NCI-H774 (cell line): Measurements from ENCODE around the gene MTA1.

Experiments
- DNase-seq: peaks from one replicate; lab custom pipeline; 2025; lab: John Stamatoyannopoulos, UW

MTA1 gene

DNA sequence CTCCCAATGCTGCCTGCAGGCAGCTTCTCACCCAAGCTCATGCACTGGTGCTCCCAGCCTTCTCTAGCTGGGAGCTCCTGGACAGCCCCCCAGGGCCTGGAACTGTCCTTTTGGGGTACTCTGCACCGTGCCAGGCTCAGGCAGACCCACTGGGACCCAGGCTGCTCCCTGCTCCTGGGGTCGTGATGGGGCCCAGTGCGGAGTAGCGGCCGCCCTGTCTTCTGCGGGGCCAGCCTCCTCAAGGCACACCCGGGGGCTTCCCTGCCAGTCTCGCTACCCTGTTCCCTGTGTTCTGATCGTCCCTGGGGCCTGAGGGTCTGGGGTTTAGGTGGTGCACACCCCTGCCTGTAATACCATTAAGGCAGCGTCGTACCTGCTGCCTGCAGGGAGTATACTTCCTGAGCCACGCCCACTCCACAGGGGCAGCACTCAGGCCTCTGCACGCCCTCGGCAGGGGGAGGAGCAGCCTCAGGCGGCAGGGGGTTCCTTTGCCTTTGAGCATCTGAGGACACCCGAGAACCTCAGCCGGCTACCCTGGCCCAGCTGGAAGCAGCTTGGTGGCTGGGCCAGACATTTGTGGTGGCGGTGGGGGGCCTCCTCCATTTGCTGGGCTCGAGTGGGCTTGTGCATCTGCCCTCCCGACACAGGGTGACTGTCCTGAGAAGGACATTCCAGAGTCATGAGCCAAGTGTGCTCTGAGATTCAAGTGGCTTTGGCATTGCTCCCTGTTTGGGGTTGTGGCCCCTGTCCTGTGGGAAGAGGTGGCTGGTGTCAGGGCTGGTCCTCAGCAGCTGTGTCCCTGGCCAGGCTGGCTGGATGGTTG, 45.8 kb downstream of the MTA1 start:
- no peak for DNase-seq

DNA sequence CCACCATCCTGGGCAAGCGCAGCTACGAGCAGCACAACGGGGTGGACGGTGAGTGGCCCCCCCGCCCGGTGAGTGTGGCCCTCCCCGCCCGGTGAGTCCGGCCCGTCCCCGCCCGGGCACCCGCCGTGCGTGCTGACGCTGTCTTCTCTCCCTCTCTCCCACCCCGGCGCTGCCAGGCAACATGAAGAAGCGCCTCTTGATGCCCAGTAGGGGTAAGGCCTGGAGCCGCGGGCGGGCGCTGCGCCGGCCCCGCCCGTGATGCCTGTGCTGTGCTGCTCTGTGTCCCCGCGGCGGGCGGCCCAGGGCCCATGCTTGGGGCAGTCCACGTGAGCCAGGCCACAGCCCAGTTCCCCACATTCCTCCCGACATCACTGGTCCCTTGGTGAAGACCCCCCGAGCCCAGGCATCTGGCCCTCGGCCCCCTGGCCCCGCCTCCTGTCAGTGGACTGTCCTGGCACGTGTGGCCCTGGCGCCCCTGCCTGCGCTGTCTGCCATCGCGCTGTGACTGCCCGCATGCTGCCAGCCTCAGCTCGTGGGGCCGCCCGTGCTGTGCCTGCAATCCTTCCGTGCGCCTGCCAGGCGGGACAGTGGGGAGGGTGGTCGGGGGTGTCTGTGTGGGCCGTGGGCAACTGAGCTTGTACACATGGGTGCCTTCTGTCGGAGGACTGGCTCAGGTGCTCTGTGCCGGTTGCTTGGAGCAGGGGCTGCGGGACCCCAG, 47.1 kb downstream of the MTA1 start:
- DNase-seq = no peak

DNA sequence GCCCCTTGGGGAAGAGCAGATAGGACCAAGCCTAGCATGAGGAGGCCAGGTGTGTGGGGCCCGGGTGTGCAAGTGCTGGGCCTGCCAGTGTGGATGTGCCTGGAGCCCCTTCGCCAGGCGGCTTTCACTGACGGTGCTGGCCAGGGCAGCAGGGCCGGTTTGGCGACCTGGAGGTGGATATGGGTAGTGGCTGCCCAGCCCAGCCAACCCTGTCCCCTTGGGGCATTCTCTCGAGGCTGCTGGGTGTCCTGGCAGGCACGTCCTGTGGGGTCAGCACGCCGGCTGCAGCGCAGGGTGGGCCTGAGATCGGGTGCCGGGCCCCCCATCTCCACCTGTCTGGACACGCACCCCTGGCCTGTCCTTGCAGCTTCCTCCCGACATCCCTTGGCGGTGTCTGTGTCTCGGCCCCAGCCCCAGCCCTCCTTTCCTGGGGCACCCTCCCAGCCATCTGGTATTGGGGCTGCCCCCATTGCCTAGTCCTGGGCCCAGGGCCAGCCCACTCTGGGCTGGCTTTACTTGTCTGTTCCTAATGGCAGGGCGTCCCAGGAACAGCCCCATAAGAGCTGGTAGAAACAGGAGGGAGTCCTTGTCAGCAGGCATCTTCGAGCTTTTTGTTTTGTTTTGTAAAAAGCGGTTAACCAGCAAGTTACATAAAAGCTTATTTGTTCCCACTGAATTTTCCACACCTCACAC, 47.8 kb downstream of the MTA1 start:
- no peak for DNase-seq

DNA sequence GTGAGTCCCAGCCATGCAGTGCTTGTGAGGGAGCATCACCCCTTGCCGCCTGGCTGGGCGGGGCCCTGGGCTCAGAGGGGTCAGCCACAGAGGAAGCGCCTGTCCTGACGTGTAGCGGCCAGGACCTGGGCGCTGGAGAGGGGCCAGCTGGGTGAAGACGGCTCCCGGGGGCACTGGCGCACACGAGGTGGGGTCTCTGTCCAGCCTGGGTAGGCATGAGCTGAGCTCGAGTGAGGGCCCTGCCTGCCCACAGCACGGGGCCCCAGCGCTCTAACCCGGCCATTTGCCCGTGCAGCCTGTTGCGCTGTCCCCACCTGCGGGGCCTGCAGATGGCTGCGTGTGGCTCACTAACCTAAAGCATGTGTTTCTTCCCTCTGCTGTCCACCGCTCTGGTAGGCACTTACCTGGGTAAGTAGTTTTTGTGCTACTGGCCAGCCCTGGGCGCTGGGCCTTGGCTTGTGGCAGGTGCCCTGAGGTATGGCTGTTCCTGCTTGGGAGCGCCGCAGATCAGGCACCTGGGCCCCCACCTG, 48.4 kb downstream of the MTA1 start:
- no peak for DNase-seq

DNA sequence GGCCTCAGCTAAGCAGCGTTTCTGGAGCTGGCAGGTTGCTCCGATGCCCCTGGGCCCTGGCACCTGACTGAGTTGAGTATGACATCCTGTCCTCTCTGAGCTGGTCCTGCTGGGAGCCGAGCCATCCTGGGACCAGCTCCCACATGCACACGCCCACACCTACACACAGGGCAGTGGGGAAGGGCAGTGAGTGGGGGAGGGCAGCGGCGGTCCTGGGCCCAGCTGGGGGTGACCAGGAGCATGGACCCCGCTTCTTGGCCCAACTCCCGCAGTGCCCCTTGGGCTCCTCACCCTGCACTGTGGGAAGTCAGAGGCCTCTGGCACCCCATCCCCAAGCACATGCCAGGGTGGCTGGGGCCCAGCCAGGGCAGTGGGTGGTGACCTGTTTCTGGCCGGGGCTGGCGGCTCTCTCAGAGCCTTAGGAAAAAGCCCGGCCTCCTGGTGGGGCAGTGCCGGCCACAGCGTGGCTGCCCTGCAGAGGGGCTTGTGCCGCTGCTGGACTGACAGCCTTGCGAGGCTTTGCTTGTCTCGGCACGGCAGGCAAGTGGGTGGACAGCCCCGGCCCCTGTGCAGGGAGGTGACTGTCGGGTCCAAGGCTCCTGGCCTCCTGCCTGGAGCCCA, 49.1 kb downstream of the MTA1 start:
- DNase-seq = no peak

DNA sequence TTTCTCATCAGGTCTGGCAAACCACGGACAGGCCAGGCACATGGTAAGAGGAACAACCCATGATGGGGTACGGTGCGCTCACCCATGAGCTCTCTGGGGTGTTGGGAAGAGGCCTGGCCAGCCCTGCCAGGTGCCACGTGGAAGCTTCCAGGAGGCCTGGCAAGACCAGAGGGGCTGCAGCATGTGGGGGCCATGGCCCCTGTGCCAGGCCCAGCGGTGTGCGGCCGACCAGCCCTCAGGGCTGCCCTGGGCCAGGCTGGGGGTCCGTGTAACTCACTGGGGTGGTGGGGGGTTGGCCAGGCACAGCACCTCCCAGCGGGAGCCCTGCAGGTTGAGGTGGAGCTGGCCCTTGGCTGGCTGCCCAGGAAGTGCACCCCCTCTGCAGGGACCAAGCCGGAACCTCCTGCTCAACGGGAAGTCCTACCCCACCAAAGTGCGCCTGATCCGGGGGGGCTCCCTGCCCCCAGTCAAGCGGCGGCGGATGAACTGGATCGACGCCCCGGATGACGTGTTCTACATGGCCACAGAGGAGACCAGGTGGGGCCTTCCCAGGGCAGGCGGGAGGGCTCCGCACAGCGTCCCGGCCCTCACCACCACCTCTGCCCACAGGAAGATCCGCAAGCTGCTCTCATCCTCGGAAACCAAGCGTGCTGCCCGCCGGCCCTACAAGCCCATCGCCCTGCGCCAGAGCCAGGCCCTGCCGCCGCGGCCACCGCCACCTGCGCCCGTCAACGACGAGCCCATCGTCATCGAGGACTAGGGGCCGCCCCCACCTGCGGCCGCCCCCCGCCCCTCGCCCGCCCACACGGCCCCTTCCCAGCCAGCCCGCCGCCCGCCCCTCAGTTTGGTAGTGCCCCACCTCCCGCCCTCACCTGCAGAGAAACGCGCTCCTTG, 50.1 kb downstream of the MTA1 start:
- DNase-seq = no peak

DNA sequence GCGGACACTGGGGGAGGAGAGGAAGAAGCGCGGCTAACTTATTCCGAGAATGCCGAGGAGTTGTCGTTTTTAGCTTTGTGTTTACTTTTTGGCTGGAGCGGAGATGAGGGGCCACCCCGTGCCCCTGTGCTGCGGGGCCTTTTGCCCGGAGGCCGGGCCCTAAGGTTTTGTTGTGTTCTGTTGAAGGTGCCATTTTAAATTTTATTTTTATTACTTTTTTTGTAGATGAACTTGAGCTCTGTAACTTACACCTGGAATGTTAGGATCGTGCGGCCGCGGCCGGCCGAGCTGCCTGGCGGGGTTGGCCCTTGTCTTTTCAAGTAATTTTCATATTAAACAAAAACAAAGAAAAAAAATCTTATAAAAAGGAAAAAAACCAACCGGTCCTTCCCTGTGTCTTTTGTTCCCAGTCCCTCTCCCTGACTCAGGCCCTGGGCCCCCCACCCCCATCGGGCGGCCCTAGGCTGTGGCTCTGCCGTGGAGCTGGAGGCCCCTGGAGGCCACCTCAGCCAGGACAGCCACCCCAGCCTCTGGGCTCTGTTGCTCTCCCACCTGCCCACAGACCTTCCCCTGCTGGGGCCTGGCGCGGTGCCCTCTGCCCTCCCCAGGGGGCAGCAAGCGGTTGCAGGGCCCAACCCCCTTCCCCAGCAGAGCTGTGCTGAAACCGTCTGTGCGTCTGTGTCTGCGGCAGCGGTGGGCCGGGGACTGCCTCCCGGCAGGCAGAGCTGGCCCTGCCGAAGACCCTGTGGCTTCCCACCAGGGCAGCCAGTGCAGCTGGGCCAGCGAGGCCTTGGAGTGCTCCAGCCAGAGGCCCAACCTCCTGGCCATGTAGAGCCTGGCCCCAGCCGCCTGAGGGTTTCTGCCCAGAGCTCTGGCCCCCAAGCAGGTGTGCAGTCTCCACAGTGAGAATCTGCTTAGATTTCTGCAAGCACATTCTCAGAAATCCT, 51.0 kb downstream of the MTA1 start:
- no peak for DNase-seq

DNA sequence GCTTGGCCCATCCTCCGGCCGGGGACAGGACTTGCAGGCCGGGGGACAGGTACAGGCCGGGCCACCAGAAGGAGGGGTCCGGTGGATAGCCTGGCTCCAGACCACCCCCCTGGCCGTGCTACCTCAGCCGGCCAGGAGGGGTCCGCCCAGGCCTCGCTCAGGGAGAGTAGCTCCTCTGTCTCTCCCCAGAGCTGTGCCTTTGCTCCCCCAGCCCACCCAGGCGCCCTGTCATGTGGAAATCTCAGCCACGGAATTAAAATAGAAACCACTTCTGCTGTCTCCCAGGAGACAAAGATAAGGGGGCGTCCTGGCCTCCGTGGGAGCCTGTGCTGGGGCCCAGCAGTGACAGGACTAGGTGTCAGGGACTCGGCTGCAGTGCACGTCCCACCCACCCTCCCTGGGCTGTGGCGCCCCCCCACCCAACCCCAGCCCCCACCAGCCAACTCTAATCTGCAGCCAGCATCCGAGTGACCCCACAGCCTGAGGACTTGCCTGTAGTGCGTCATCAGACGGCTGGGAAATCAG, 51.7 kb downstream of the MTA1 start:
- DNase-seq = no peak

DNA sequence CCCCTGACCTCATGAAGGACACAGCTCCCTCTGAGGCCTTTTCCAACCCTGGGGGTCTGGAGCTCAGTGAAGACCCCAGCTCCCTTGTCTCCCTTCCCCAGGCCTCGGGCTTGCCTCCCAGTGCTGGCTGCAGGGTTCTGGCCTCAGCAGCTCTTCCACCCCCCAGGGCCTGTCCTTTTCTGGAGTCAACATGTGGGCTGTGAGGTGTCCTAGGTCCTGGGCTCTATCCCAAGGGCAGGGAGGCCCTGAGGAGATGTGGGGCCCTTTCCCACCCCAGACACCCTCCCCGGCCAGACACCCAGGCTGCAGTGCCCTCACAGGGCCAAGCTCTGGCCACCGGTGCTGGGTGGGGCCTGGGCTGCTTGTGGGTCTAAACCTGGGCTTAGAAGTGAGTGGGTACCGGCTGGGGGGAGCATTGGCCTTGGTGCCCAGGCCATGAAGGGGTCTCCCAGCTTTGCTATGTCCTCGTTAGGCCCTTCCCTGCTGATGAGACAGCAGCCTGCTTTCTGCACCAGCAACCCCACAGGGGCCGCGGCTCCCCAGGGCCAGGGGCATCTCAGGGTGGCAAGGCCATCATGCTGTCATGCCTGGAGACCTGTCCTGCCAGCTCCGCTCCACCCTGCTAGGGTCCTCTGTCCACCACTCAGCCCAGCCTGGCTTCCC, 52.3 kb downstream of the MTA1 start:
- no peak for DNase-seq

DNA sequence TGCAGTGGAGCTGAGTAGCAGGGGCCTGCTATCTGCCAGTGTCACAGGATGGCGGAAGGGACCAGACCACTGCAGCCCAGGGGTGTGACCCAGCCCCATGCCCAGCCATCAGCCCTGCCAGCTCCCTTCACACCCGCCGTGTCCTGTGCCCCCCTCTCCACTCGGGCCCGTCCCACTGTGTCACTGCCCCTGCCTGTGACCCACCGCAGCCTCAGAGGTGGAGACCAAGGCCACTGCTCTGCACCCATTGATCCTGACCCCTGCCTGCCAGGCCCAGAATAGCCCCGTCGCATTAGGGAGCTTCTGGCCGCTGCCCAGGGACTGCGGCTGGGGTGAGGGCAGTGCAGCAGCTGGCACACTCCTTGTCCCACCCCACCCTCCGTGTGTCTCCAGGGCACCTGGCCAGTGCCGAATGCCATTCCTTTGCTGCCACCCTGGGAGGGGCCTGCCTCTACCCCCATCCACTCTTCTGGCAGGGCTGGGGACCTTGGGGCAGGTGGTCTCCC, 52.9 kb downstream of the MTA1 start:
- no peak for DNase-seq

DNA sequence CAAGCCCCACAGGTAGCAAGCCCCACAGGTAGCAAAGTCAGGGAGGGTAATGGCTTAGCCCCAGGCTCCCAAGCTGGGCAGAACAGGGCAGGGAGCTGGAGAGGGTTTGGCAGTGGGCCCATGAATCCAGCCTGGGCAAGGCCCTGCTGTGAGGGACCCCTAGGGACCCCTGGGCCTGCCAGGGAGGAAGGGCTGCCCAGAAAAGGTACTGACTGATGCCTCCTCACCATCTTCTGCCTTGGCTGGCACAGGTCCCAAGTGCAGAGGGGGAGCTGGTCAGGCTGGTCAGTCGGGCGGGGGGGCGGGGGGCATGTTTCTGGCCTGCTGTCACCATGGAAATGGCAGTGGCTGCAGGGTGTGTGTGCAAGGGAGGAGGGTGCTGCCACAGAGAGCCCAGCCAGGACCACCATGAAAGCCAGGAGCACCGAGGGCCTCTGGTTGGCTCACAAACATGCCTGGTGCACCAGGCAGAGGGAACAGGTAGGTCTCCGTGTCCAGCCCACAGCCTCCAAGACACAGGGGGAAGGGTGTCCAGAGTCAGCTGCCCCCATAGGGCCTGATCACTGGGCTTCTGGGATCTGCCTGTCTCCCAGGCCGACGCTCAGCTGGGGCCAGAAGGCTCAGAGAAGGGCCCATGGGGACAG, 53.5 kb downstream of the MTA1 start:
- DNase-seq = no peak

DNA sequence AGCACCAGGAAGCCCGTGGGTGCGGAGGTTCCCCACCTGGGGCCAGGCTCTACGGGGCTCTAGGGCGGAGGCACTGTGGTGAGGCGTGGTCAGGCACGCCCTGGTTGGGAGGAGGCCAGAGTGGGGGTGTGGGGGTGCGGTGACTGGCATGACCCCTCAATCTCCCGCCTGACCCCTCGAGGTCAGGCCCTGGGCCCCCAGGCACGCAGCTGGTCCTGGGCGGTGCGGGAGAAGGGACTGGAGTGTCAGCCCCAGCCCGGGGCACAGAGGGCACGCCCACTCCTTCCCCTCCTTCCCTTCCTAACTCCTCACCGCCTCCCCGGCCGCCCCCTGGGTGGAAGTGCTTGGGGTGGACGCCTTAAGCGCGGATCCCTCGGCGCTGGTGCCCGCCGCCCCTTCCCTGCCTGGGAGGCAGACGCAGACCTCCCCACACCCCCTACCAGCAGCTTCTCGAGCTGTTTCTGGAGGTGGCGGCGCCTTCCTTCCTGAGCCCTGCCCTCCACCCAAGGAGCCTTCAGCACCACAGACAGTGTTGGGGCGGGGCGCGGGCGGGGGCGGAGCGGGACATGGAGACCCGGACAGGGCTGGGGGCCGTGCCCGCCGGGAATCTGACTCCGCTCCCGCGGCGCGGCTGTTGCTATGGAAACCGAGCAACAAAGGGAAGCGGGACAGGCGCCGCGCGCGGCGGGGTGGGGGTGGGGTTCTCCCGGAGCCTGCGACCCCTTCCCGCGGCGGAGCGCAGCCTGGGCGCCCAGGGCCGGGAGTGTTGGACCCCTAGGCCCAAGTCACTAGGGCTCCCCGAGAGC, 54.3 kb downstream of the MTA1 start:
- peak; percentile 79 for DNase-seq

DNA sequence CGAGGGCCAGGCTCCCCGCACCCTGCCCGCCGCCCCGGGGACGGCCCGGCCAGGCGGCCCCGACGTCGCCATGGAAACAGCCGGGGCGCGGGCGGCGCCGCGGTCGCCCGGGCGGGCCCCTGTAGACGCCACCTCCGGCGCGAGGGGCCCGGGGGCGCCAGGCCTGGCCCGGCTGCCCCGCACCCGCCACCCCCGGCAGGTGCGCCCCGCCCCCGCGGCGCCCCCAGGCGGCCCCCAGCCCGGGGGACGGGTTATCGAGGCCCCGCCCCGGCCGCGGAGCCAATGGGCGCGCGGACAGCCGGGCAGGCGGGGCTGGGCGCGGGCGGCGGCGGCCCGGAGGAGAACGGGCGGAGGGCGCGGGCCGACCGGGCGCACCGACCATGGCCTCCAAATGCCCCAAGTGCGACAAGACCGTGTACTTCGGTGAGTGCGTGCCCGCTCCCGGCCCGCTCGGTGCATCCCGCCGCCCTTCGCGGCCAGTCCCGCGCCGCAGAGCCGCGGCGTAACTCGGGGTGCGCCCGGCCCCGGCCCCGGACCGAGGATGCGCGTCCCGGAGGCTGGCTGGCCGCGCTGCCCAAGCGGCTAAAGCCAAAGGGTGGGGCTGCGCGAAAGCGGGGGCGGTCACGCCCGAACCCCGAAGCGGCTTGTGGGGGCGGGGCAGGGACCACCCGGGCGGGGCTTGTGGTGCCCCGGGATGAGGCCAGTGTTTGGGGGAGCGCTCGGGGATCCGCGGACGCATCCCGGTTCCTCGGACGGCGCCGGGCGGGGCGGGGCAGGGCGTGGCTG, 55.0 kb downstream of the MTA1 start, which contains the start of gene CRIP2:
CRIP2 (plus strand) TSS at position 339 of the 786 bp plus-strand sequence; CDS start at position 381, 42 bp downstream.
- DNase-seq = peak; percentile 71

DNA sequence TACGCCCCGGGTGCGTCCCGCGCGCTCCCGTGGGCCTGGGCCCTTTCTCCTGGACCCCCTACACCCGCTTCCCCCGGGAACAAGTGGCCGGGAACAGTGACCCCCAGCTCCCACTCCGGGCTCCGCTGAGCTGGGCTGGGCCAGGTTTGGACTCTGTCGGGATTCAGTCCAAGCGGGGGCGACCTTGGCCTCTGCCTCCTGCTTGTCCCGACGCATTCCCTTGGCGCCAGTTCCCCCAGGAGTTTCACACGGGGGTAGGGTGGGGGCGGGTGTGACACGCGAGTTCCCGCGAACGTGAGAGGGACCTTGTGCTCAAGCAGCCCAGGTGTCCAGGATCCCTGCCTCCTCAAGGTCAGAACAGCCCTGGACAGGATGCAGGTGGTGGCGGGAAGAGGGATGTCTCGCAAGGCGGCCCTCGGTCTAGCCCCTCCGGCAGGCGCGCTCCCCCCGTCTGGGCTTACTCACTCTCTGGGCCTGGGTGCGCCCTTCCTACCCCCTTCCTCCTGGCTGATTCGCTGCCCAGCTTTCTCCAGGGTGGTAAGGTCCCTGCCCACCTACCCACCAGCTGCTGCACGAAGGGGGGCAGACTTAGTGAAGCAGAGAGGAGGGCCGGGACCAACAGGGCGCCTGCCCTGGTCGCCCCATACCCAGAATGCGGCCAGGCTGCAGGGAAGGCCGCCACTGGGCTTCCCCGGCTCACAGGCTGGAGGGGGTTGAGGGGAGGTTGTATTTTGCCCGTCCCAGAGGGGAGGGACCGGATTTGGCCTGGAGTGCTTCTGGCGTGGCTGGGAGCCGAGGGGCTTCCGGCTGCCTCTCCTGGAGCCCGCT, 55.9 kb downstream of the MTA1 start:
- DNase-seq = peak; percentile 43

DNA sequence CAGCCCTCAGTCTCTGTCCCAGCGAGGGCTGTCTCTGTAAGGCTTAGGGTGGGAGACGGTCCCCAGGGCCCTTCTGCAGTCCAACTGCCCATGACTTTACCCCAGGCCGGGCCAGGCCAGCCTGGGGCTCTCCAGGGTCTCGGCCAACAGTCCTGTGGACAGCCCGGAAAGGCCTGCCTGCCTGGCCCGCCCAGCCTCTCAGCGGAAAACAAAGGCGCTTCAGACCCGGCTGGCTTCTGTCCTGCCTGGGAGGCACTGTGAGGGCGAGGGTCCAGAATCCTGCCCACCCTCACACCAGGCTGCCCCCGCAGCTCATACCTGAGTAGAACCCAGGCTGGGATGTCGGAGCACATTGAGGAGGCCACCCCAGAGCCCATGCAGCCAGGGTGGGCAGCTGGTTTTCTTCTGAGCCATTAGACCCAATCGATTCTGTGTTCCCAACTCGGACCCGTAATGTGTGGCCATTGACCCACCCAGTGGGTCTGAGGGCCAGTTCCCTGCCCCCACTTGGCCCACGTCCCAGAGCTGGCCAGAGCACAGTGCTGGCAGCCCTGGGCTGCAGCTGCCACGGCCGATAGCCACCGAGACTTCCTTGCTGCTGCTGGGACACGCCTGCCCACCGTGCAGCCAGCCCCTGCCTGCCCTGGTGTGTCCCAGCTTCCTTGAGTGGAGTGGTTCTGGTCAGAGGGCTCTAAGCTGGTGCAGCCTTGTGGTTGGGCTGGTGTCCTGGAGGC, 56.6 kb downstream of the MTA1 start:
- DNase-seq = peak; percentile 65
